CD14-positive monocyte (primary cell): ENCODE data around the gene ENPP6. TPM values are rescaled to one million over a fixed set of nuclear protein-coding genes. Genes with fewer than 3 reads are reported as not detected.

Source experiments
- DNase-seq, 3 donors: peaks; one replicate each; pipeline ENCODE4 v3.0.0-alpha.2; 2011 to 2022
- H2AFZ ChIP-seq: 2 replicates; pipeline ENCODE4 v1.6.0; 2012; ENCODE audit warnings: mild to moderate bottlenecking, low read depth, low read length, inconsistent platforms; ENCODE audit not compliant: insufficient read depth, poor library complexity, severe bottlenecking
- H3K27ac ChIP-seq, 2 donors: 1 replicate in 1 of 2; 2 replicates in 1 of 2; pipeline ENCODE4 v1.5.1; 2012 to 2013; ENCODE audit warnings: low read length in 2 of 2, control low read depth in 1 of 2, inconsistent platforms in 1 of 2, low read depth in 1 of 2, mild to moderate bottlenecking in 1 of 2
- H3K27me3 ChIP-seq, 2 donors: one replicate each; pipeline versions ENCODE4 v1.6.0 to v1.6.1; 2011 to 2013; ENCODE audit warnings: low read length in 2 of 2; ENCODE audit not compliant: control insufficient read depth in 2 of 2, insufficient read depth in 2 of 2
- H3K36me3 ChIP-seq, 2 donors: replicated peaks in 1 of 2; 1 replicate in 1 of 2; 2 replicates in 1 of 2; pipeline versions ENCODE4 v1.5.1 to v1.6.1; 2012 to 2013; ENCODE audit warnings: low read length in 2 of 2, control low read depth in 1 of 2, inconsistent platforms in 1 of 2, mild to moderate bottlenecking in 1 of 2; ENCODE audit not compliant: insufficient read depth in 2 of 2, control insufficient read depth in 1 of 2
- H3K4me1 ChIP-seq, 2 donors: 1 replicate in 1 of 2; 2 replicates in 1 of 2; pipeline versions ENCODE4 v1.5.1 to v1.6.1; 2012 to 2013; ENCODE audit warnings: low read length in 2 of 2, control low read depth in 1 of 2, inconsistent platforms in 1 of 2, mild to moderate bottlenecking in 1 of 2, moderate library complexity in 1 of 2; ENCODE audit not compliant: insufficient read depth in 2 of 2, control insufficient read depth in 1 of 2
- H3K4me2 ChIP-seq: replicated peaks from 2 replicates; pipeline ENCODE3; 2012; ENCODE audit warnings: low read length, moderate library complexity, mild to moderate bottlenecking; ENCODE audit not compliant: poor library complexity, severe bottlenecking; ENCODE audit errors: extremely low read depth
- H3K4me3 ChIP-seq, 3 experiments: fragments of 200-600 bp in 1 of 3; sonication (generic) in 1 of 3; replicated peaks in 1 of 3; 1 replicate in 2 of 3; 2 replicates in 1 of 3; pipeline ENCODE4 v1.5.1; 2011 to 2013; ENCODE audit warnings: low read length in 3 of 3, mild to moderate bottlenecking in 3 of 3, control low read depth in 2 of 3, low read depth in 2 of 3, inconsistent platforms in 1 of 3, moderate library complexity in 1 of 3
- H3K79me2 ChIP-seq: 2 replicates; pipeline ENCODE4 v1.6.0; 2012; ENCODE audit warnings: mild to moderate bottlenecking, control low read depth, inconsistent platforms, low read length, moderate library complexity; ENCODE audit not compliant: insufficient read depth
- H3K9ac ChIP-seq: 2 replicates; pipeline ENCODE4 v1.6.0; 2017; ENCODE audit warnings: low read length, mild to moderate bottlenecking; ENCODE audit not compliant: insufficient read depth, poor library complexity, severe bottlenecking
- H3K9me3 ChIP-seq, 2 donors: replicated peaks in 1 of 2; 1 replicate in 1 of 2; 2 replicates in 1 of 2; pipeline versions ENCODE4 v1.5.1 to v1.6.1; 2012 to 2013; ENCODE audit warnings: low read length in 2 of 2, control low read depth in 1 of 2; ENCODE audit not compliant: control insufficient read depth in 1 of 2, insufficient read depth in 1 of 2
- H4K20me1 ChIP-seq: 2 replicates; pipeline ENCODE4 v1.6.0; 2012; ENCODE audit warnings: mild to moderate bottlenecking, low read length, control low read depth, moderate library complexity; ENCODE audit not compliant: insufficient read depth
- H3K27ac Mint-ChIP-seq, 7 donors: one replicate each; pipeline ENCODE4 v1.8.0; 2020; ENCODE audit warnings: mild to moderate bottlenecking in 7 of 7, mixed read lengths in 7 of 7, moderate library complexity in 6 of 7, inconsistent platforms in 2 of 7
- H3K27me3 Mint-ChIP-seq, 3 donors: one replicate each; pipeline ENCODE4 v1.8.0; 2021 to 2022; ENCODE audit warnings: low read depth in 3 of 3, mild to moderate bottlenecking in 3 of 3, mixed read lengths in 3 of 3, moderate library complexity in 3 of 3, inconsistent platforms in 1 of 3
- H3K36me3 Mint-ChIP-seq, 2 donors: one replicate each; pipeline ENCODE4 v1.8.0; 2020; ENCODE audit warnings: mixed read lengths in 2 of 2, inconsistent platforms in 1 of 2, mild to moderate bottlenecking in 1 of 2
- H3K4me1 Mint-ChIP-seq: one replicate; pipeline ENCODE4 v1.8.0; 2020; ENCODE audit warnings: mild to moderate bottlenecking, mixed read lengths
- H3K4me3 Mint-ChIP-seq, 2 donors: one replicate each; pipeline ENCODE4 v1.8.0; 2020; ENCODE audit warnings: mild to moderate bottlenecking in 2 of 2, mixed read lengths in 2 of 2, moderate library complexity in 1 of 2
- H3K9me3 Mint-ChIP-seq, 7 donors: one replicate each; pipeline ENCODE4 v1.8.0; 2020 to 2022; ENCODE audit warnings: mixed read lengths in 7 of 7, mild to moderate bottlenecking in 6 of 7, moderate library complexity in 6 of 7, inconsistent platforms in 2 of 7
- WGBS: methylation state at CpG from one replicate; pipeline ENCODE4 v1.1.5; 2013; ENCODE audit warnings: missing lambda C conversion rate; ENCODE audit not compliant: insufficient coverage; 5-methylcytosine and 5-hydroxymethylcytosine counted together
- intact Hi-C, 2 donors: fragments of 100-400 bp; cut with micrococcal nuclease; formaldehyde crosslinking; loops; one replicate each; pipeline versions ENCODE4 v1.15.0 to v1.15.1; 2023
- polyA plus RNA-seq, 3 donors: library from polyadenylated mRNA; depleted of rRNA in 1 of 3; unstranded in 2 of 3; stranded (reverse) in 1 of 3; fragments of 300-500 nt in 2 of 3; fragments of >200 nt in 1 of 3; fragmentation: Illumina TruSeq in 2 of 3; gene quantifications; 1 replicate in 2 of 3; 2 replicates in 1 of 3; pipeline ENCODE4 v1.2.3, GENCODE V29; 2012 to 2021
- TF ChIP-seq, protein P1 (sequence below): fragments of 200-600 bp; IDR thresholded peaks from one replicate; pipeline ENCODE4 v1.8.0; 2022; ENCODE audit warnings: antibody characterized with exemption, mild to moderate bottlenecking

Gene ENPP6
- polyA plus RNA-seq, 3 donors = 0.05 TPM; not detected in 2

GRCh38 chr4:184168406-184169019 lies 49.2 kb downstream of the ENPP6 start:
- Histone ChIP-seq H2AFZ (peak overlapping the region; percentile 65), H3K27me3 (peaks cover 12 to 13% of the 10 kb centered on the region in 2 donors), H3K9me3 (no peaks in the 10 kb centered on the region), H3K4me3 (peak overlapping the region in 1 of 3 experiments; percentile 43), H3K79me2 (no peaks in the 10 kb centered on the region), H3K4me1 (peaks cover 4 to 8% of the 10 kb centered on the region in 2 donors), H3K4me2 (peak overlapping the region; percentile 41), H3K27ac (no peak overlapping the region), H3K36me3 (no peaks in the 10 kb centered on the region), H4K20me1 (no peaks in the 10 kb centered on the region), H3K9ac (no peak overlapping the region)
- Mint-ChIP-seq H3K4me3 (peak overlapping the region in 1 of 2 donors; percentile 79), H3K4me1 (peaks cover 7% of the 10 kb centered on the region), H3K27me3 (peaks cover 27 to 50% (median 34%) of the 10 kb centered on the region in 3 donors), H3K27ac (no peak overlapping the region), H3K9me3 (peaks cover 0 to 2% (median 0%) of the 10 kb centered on the region in 7 donors), H3K36me3 (no peaks in the 10 kb centered on the region)
- DNase-seq = peak; percentile 30 to 62 (median 53)
- WGBS = 9% methylated on average over 28 of the region's 33 CpGs
- TF ChIP-seq, protein P1, sequence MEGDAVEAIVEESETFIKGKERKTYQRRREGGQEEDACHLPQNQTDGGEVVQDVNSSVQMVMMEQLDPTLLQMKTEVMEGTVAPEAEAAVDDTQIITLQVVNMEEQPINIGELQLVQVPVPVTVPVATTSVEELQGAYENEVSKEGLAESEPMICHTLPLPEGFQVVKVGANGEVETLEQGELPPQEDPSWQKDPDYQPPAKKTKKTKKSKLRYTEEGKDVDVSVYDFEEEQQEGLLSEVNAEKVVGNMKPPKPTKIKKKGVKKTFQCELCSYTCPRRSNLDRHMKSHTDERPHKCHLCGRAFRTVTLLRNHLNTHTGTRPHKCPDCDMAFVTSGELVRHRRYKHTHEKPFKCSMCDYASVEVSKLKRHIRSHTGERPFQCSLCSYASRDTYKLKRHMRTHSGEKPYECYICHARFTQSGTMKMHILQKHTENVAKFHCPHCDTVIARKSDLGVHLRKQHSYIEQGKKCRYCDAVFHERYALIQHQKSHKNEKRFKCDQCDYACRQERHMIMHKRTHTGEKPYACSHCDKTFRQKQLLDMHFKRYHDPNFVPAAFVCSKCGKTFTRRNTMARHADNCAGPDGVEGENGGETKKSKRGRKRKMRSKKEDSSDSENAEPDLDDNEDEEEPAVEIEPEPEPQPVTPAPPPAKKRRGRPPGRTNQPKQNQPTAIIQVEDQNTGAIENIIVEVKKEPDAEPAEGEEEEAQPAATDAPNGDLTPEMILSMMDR = peak; percentile 97
- intact Hi-C loops = loop anchor here (2.0 to 5.0 kb wide), 2 partner anchors 326 to 328 kb away; no protein-coding TSS in a partner anchor

- H3K27ac Mint-ChIP-seq = no peak overlapping the region
These were observed 50.1 kb downstream of the ENPP6 start for GRCh38 chr4:184167576-184167975.

More at GRCh38 chr4:184167576-184167975, 50.1 kb downstream of the ENPP6 start:
- H3K27me3 ChIP-seq = peaks cover 12 to 13% of the 10 kb centered on the region in 2 donors
- H3K9ac ChIP-seq = no peak overlapping the region
- H3K9me3 Mint-ChIP-seq = peaks cover 0 to 2% (median 0%) of the 10 kb centered on the region in 7 donors
- no peak overlapping the region for H3K4me2 ChIP-seq
- H3K36me3 ChIP-seq = no peaks in the 10 kb centered on the region
- WGBS = 74% methylated on average over 9 of the region's 9 CpGs
- peaks cover 7% of the 10 kb centered on the region for H3K4me1 Mint-ChIP-seq
- no peak overlapping the region for H3K27ac ChIP-seq
- no peak overlapping the region for H3K4me3 ChIP-seq
- intact Hi-C loops = loop anchor here in 1 of 2 donors (5.0 kb wide), 1 partner anchor 325 kb away; no protein-coding TSS in a partner anchor
- H3K4me3 Mint-ChIP-seq = peak overlapping the region in 1 of 2 donors; percentile 79
- TF ChIP-seq, protein P1 = no peak
- H2AFZ ChIP-seq = no peak overlapping the region
- no peak for DNase-seq
- H3K79me2 ChIP-seq = no peaks in the 10 kb centered on the region
- peaks cover 4 to 8% of the 10 kb centered on the region in 2 donors for H3K4me1 ChIP-seq
- no peaks in the 10 kb centered on the region for H3K36me3 Mint-ChIP-seq
- H4K20me1 ChIP-seq = no peaks in the 10 kb centered on the region
- H3K9me3 ChIP-seq = no peaks in the 10 kb centered on the region
- H3K27me3 Mint-ChIP-seq = peaks cover 27 to 50% (median 34%) of the 10 kb centered on the region in 3 donors
